Measurements from ENCODE around the gene FBLL1. TPM values are rescaled to one million over a fixed set of nuclear protein-coding genes. Genes with fewer than 3 reads are reported as not detected.
A peak's percentile ranks its signal among the peaks of the same experiment; 100 is the strongest.

The FBLL1 gene
- 1 to 10 TPM in 1 of 2 donors, under 1 TPM in 1; 0.60 to 1.1 TPM for total RNA-seq
- polyA plus RNA-seq (2013, experiment 1 of 2) = 6.3 TPM
- polyA plus RNA-seq (2013, experiment 2 of 2) = 4.8 TPM
- long read RNA-seq, experiment 1 = 0 reads
- long read RNA-seq, experiment 2 = 0 reads
- long read RNA-seq, experiment 3 = 0 reads
- long read RNA-seq, experiment 4 = 0 reads

DNA sequence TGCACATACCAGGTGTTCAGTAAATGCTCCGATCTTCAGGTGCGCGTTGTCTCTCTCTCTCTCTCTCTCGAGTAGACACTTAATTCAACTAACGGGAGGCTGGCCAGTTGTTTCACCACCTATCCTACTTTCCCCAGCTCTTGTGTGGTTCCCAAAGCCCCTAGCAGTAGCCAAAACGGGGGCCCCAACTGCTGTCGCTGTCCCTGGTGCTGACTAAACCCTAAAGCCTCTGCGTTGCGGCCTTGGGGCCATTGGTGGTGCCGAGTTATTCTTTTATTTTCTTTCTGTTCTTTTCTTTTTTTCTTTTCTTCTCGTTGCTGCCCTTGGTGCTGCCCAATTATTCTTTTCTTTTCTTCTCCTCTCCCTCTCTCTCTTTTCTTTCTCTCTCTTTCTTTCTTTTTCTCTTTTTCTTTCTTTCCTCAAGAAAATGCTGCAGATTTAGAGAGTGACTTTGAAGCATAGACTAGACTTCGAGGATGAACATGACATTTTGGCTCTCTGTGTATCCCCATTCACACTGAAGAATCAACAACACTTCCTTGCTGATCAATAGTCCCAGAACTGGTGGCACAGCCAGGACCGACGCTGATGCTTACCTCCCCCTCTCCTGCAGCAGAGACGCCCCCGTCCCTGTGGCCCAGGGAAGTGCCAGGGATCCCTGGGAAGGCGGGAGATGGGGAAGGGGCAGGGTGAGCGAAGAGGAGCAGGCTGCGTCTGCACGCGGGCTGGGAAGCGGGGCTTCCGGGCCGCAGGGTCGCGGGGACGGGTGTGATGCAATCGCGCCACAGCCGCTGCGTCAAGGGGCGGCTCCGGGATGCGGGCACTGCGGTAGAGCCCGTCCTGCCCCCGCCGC, at the start of gene FBLL1:
FBLL1 (plus strand) TSS at position 785 of the 853 bp plus-strand sequence. CDS start 200 bp downstream, outside the sequence.
- Histone ChIP-seq H3K27me3 (ENCODE audit: control insufficient read depth, insufficient read depth, low read length, poor library complexity, severe bottlenecking) (peaks cover 41% of the 10 kb centered on the region), H3K9me3 (ENCODE audit: control insufficient read depth, low read length) (no peaks in the 10 kb centered on the region), H3K4me3 (ENCODE audit: low read length) (peak within 1 kb of the TSS; percentile 77), H3K4me1 (ENCODE audit: control insufficient read depth, insufficient read depth, low read length) (no peaks in the 10 kb centered on the region), H3K9ac (ENCODE audit: extremely low read depth, low read length, poor library complexity, severe bottlenecking) (no peak within 1 kb of the TSS), H3K36me3 (ENCODE audit: control insufficient read depth, insufficient read depth, low read length) (no peaks in the 10 kb centered on the region), H3K27ac (ENCODE audit: low read depth, low read length) (no peak within 1 kb of the TSS)
- no peak within 1 kb of the TSS for H3K27ac Mint-ChIP-seq
- H3K9me3 Mint-ChIP-seq = peaks cover 2% of the 10 kb centered on the region
- DNase-seq = peak; percentile 92
- TF ChIP-seq, protein P1, sequence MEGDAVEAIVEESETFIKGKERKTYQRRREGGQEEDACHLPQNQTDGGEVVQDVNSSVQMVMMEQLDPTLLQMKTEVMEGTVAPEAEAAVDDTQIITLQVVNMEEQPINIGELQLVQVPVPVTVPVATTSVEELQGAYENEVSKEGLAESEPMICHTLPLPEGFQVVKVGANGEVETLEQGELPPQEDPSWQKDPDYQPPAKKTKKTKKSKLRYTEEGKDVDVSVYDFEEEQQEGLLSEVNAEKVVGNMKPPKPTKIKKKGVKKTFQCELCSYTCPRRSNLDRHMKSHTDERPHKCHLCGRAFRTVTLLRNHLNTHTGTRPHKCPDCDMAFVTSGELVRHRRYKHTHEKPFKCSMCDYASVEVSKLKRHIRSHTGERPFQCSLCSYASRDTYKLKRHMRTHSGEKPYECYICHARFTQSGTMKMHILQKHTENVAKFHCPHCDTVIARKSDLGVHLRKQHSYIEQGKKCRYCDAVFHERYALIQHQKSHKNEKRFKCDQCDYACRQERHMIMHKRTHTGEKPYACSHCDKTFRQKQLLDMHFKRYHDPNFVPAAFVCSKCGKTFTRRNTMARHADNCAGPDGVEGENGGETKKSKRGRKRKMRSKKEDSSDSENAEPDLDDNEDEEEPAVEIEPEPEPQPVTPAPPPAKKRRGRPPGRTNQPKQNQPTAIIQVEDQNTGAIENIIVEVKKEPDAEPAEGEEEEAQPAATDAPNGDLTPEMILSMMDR (conservative IDR thresholded peaks at IDR 0.05) = no peak
- H3K36me3 Mint-ChIP-seq (ENCODE audit: low read depth) = peaks cover 2% of the 10 kb centered on the region
- peak within 1 kb of the TSS; percentile 57 for H3K4me3 Mint-ChIP-seq
- H3K27me3 Mint-ChIP-seq (ENCODE audit: insufficient read depth) = peaks cover 37% of the 10 kb centered on the region
- WGBS, 2 experiments (ENCODE audit: insufficient coverage in 1 of 2, insufficient read length in 1 of 2) = 14 to 33% methylated on average over 12 to 38 of the region's 38 CpGs
- no peaks in the 10 kb centered on the region for H3K4me1 Mint-ChIP-seq

DNA sequence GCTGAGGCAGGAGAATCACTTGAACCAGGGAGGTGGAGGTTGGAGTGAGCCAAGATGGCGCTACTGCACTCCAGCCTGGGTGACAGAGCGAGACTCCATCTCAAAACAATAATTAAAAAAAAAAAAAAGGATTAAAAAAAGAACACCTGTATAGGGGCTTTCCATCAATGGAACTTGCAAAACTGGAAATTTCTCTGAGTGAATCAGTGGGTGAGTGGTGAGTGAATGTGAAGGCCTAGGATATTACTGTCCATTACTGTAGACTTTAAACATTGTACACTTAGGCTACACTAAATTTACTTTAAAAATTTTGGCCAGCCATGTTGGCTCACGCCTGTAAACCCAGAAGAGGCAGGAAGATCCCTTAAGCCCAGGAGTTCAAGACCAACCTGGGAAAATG, 48.5 kb upstream of the FBLL1 start:
- Mint-ChIP-seq H3K36me3 (ENCODE audit: low read depth) (no peaks in the 10 kb centered on the region), H3K4me1 (peaks cover 8% of the 10 kb centered on the region), H3K27ac (no peak overlapping the region), H3K9me3 (no peaks in the 10 kb centered on the region), H3K27me3 (ENCODE audit: insufficient read depth) (peaks cover 5% of the 10 kb centered on the region), H3K4me3 (no peak overlapping the region)
- Histone ChIP-seq H3K27ac (ENCODE audit: low read depth, low read length) (no peak overlapping the region), H3K4me3 (ENCODE audit: low read length) (no peak overlapping the region), H3K4me1 (ENCODE audit: control insufficient read depth, insufficient read depth, low read length) (peaks cover 7% of the 10 kb centered on the region), H3K27me3 (ENCODE audit: control insufficient read depth, insufficient read depth, low read length, poor library complexity, severe bottlenecking) (peaks cover 8% of the 10 kb centered on the region), H3K9me3 (ENCODE audit: control insufficient read depth, low read length) (no peaks in the 10 kb centered on the region), H3K36me3 (ENCODE audit: control insufficient read depth, insufficient read depth, low read length) (no peaks in the 10 kb centered on the region), H3K9ac (ENCODE audit: extremely low read depth, low read length, poor library complexity, severe bottlenecking) (no peak overlapping the region)
- WGBS, 2 experiments (ENCODE audit: insufficient coverage in 1 of 2, insufficient read length in 1 of 2) = 83 to 84% methylated on average over 1 of the region's 3 CpGs
- no peak for DNase-seq
- TF ChIP-seq, protein P1 (conservative IDR thresholded peaks at IDR 0.05) = no peak

DNA sequence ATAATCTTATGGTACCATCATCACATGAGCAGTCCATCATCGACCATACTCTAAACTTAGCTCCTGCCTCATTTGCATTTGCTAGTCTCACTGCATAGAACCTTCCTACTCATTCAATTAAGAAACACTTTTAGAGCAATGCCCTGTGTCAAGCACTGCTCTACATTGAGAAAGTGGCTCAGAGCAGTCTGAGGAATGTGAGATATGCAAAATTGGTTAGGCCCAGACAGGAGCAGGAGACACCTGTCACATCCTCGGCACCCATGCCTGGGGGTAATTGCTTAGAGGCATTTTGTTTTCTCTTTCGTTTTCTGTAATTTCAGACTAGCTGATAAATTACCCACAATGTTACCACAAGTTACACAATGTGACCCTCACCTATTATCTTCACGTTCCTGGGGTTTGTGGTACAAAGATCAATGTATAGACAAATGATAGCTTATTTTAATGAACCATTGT, 47.7 kb upstream of the FBLL1 start:
- H3K27ac Mint-ChIP-seq = no peak overlapping the region
- DNase-seq = no peak
- Histone ChIP-seq H3K27ac (ENCODE audit: low read depth, low read length) (no peak overlapping the region), H3K4me3 (ENCODE audit: low read length) (no peak overlapping the region), H3K9ac (ENCODE audit: extremely low read depth, low read length, poor library complexity, severe bottlenecking) (no peak overlapping the region), H3K4me1 (ENCODE audit: control insufficient read depth, insufficient read depth, low read length) (peaks cover 7% of the 10 kb centered on the region), H3K36me3 (ENCODE audit: control insufficient read depth, insufficient read depth, low read length) (no peaks in the 10 kb centered on the region), H3K27me3 (ENCODE audit: control insufficient read depth, insufficient read depth, low read length, poor library complexity, severe bottlenecking) (peaks cover 8% of the 10 kb centered on the region), H3K9me3 (ENCODE audit: control insufficient read depth, low read length) (no peaks in the 10 kb centered on the region)
- H3K36me3 Mint-ChIP-seq (ENCODE audit: low read depth) = no peaks in the 10 kb centered on the region
- peaks cover 5% of the 10 kb centered on the region for H3K27me3 Mint-ChIP-seq (ENCODE audit: insufficient read depth)
- TF ChIP-seq, protein P1 (conservative IDR thresholded peaks at IDR 0.05) = no peak
- H3K4me1 Mint-ChIP-seq = peaks cover 8% of the 10 kb centered on the region
- no peak overlapping the region for H3K4me3 Mint-ChIP-seq
- WGBS, 2 experiments (ENCODE audit: insufficient coverage in 1 of 2, insufficient read length in 1 of 2) = 80% methylated on average over 3 to 4 of the region's 4 CpGs
- no peaks in the 10 kb centered on the region for H3K9me3 Mint-ChIP-seq
